ENCODE results near the gene ELAVL2. TPM values are rescaled to one million over a fixed set of nuclear protein-coding genes. Genes with fewer than 3 reads are reported as not detected.
A peak's percentile ranks its signal among the peaks of the same experiment; 100 is the strongest.

The ELAVL2 gene
- polyA plus RNA-seq (2013, experiment 1 of 2), result 9.3 TPM
- polyA plus RNA-seq (2013, experiment 2 of 2), result 10.1 TPM

DNA sequence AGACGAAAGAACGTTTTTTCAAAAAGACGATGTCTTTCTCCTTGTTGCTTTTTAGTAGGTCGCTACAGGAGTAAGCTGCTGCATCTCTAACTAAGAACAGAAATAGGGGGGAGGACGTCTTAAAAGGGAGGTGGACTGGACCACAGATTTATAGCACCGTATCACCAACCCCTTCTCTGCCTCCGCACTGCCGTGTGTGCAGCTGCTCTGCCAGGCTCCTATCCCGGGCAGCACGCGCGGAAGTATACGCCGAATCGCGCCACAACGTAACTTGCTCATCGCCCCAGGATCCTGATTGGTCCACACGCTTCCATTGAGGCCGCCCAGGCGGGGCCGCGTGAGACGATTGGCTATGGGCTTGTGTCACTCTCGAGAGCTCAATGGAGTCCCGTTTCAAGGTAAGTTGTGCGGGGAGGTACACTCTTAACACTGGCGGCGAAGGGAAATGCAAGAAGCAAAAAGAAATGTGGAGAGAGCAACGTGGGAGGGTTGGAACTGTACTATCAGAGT lies at the start of gene ELAVL2:
Gene ELAVL2, minus strand, starts transcription at position 121 of the 510 bp plus-strand sequence. CDS start 64,006 bp downstream, outside the sequence.
- Histone ChIP-seq H4K91ac (ENCODE audit: low read depth, low read length, poor library complexity) (no peak within 1 kb of the TSS), H2BK120ac (ENCODE audit: low read depth, low read length) (no peak within 1 kb of the TSS), H3K9ac (ENCODE audit: low read depth, low read length, poor library complexity) (no peak within 1 kb of the TSS), H4K8ac (ENCODE audit: low read depth, low read length) (no peak within 1 kb of the TSS), H3K18ac (ENCODE audit: low read length) (no peak within 1 kb of the TSS), H3K4me2 (ENCODE audit: insufficient read depth, low read length, poor library complexity, severe bottlenecking) (peak within 1 kb of the TSS; percentile 87), H3K4ac (ENCODE audit: low read length) (no peak within 1 kb of the TSS), H3K27me3 (ENCODE audit: control insufficient read depth in 3 of 3, insufficient read depth in 3 of 3, low read depth in 1 of 3, low read length in 3 of 3) (peaks cover 12 to 39% (median 20%) of the 10 kb centered on the region in 3 experiments), H2BK15ac (ENCODE audit: low read length) (no peak within 1 kb of the TSS), H3K23ac (ENCODE audit: low read depth, low read length, poor library complexity) (no peak within 1 kb of the TSS), H3K79me1 (ENCODE audit: low read depth, low read length) (peaks cover 9% of the 10 kb centered on the region), H3K4me1 (ENCODE audit: control insufficient read depth in 2 of 2, insufficient read depth in 1 of 2, low read depth in 1 of 2, low read length in 2 of 2) (peaks cover 8 to 18% of the 10 kb centered on the region in 2 donors), H3K4me3 (ENCODE audit: low read length in 2 of 2) (peak within 1 kb of the TSS; percentile 60 to 79), H2BK5ac (ENCODE audit: low read length) (no peak within 1 kb of the TSS), H3K27ac (replicated peaks; ENCODE audit: low read length) (no peak within 1 kb of the TSS), H3K9me3 (replicated peaks in 1 of 2; ENCODE audit: control insufficient read depth in 2 of 2, insufficient read depth in 1 of 2, low read depth in 1 of 2, low read length in 2 of 2) (no peaks in the 10 kb centered on the region), H2BK12ac (ENCODE audit: low read length) (no peak within 1 kb of the TSS), H2AK5ac (ENCODE audit: low read depth, low read length) (no peak within 1 kb of the TSS), H3K36me3 (replicated peaks in 1 of 2; ENCODE audit: control insufficient read depth in 2 of 2, insufficient read depth in 2 of 2, low read length in 2 of 2) (no peaks in the 10 kb centered on the region), H2AFZ (ENCODE audit: low read length) (peak within 1 kb of the TSS; percentile 81), H3K14ac (ENCODE audit: low read length) (no peak within 1 kb of the TSS)
- WGBS, 2 donors (ENCODE audit: extremely low coverage in 2 of 2, insufficient read length in 2 of 2, insufficient replicate concordance in 1 of 2), result no CpG with 5 or more reads among the region's 30 CpGs
- DNase-seq (ENCODE audit: low spot score), result peak; percentile 98

- H4K8ac ChIP-seq (ENCODE audit: low read depth, low read length), result no peak overlapping the region
- no peak overlapping the region for H2BK5ac ChIP-seq (ENCODE audit: low read length)
- H3K79me1 ChIP-seq (ENCODE audit: low read depth, low read length), result no peaks in the 10 kb centered on the region
- H3K9ac ChIP-seq (ENCODE audit: low read depth, low read length, poor library complexity), result no peak overlapping the region
- no peak for DNase-seq (ENCODE audit: low spot score)
- H3K27me3 ChIP-seq (ENCODE audit: control insufficient read depth in 3 of 3, insufficient read depth in 3 of 3, low read depth in 1 of 3, low read length in 3 of 3), result no peaks in the 10 kb centered on the region
- no peak overlapping the region for H3K23ac ChIP-seq (ENCODE audit: low read depth, low read length, poor library complexity)
- no peak overlapping the region for H3K18ac ChIP-seq (ENCODE audit: low read length)
- no peak overlapping the region for H3K4ac ChIP-seq (ENCODE audit: low read length)
- no peak overlapping the region for H2AFZ ChIP-seq (ENCODE audit: low read length)
- H3K36me3 ChIP-seq (replicated peaks in 1 of 2; ENCODE audit: control insufficient read depth in 2 of 2, insufficient read depth in 2 of 2, low read length in 2 of 2), result no peaks in the 10 kb centered on the region
- H3K4me1 ChIP-seq (ENCODE audit: control insufficient read depth in 2 of 2, insufficient read depth in 1 of 2, low read depth in 1 of 2, low read length in 2 of 2), result no peaks in the 10 kb centered on the region
- no peak overlapping the region for H4K91ac ChIP-seq (ENCODE audit: low read depth, low read length, poor library complexity)
- H3K9me3 ChIP-seq (replicated peaks in 1 of 2; ENCODE audit: control insufficient read depth in 2 of 2, insufficient read depth in 1 of 2, low read depth in 1 of 2, low read length in 2 of 2), result no peaks in the 10 kb centered on the region
- H2BK12ac ChIP-seq (ENCODE audit: low read length), result no peak overlapping the region
- no peak overlapping the region for H2AK5ac ChIP-seq (ENCODE audit: low read depth, low read length)
- H3K4me3 ChIP-seq (ENCODE audit: low read length in 2 of 2), result no peak overlapping the region
- no peak overlapping the region for H3K14ac ChIP-seq (ENCODE audit: low read length)
- no peak overlapping the region for H2BK120ac ChIP-seq (ENCODE audit: low read depth, low read length)
- H3K4me2 ChIP-seq (ENCODE audit: insufficient read depth, low read length, poor library complexity, severe bottlenecking), result no peak overlapping the region
- H2BK15ac ChIP-seq (ENCODE audit: low read length), result no peak overlapping the region
- H3K27ac ChIP-seq (replicated peaks; ENCODE audit: low read length), result no peak overlapping the region
- no CpG with 5 or more reads among the region's 3 CpGs for WGBS, 2 donors (ENCODE audit: extremely low coverage in 2 of 2, insufficient read length in 2 of 2, insufficient replicate concordance in 1 of 2)
Measured at GRCh38 chr9:23858234-23858633, 32.2 kb upstream of the ELAVL2 start.

GRCh38 chr9:23855873-23856604 lies 30.0 kb upstream of the ELAVL2 start:
- Histone ChIP-seq H2BK5ac (ENCODE audit: low read length) (no peak overlapping the region), H3K18ac (ENCODE audit: low read length) (no peak overlapping the region), H4K91ac (ENCODE audit: low read depth, low read length, poor library complexity) (no peak overlapping the region), H3K27ac (replicated peaks; ENCODE audit: low read length) (no peak overlapping the region), H3K4me3 (ENCODE audit: low read length in 2 of 2) (no peak overlapping the region), H3K14ac (ENCODE audit: low read length) (no peak overlapping the region), H3K4me2 (ENCODE audit: insufficient read depth, low read length, poor library complexity, severe bottlenecking) (no peak overlapping the region), H2BK12ac (ENCODE audit: low read length) (no peak overlapping the region), H3K9ac (ENCODE audit: low read depth, low read length, poor library complexity) (no peak overlapping the region), H2BK15ac (ENCODE audit: low read length) (no peak overlapping the region), H3K79me1 (ENCODE audit: low read depth, low read length) (no peaks in the 10 kb centered on the region), H3K4ac (ENCODE audit: low read length) (no peak overlapping the region), H3K9me3 (replicated peaks in 1 of 2; ENCODE audit: control insufficient read depth in 2 of 2, insufficient read depth in 1 of 2, low read depth in 1 of 2, low read length in 2 of 2) (no peaks in the 10 kb centered on the region), H2AK5ac (ENCODE audit: low read depth, low read length) (no peak overlapping the region), H3K36me3 (replicated peaks in 1 of 2; ENCODE audit: control insufficient read depth in 2 of 2, insufficient read depth in 2 of 2, low read length in 2 of 2) (no peaks in the 10 kb centered on the region), H3K23ac (ENCODE audit: low read depth, low read length, poor library complexity) (no peak overlapping the region), H3K4me1 (ENCODE audit: control insufficient read depth in 2 of 2, insufficient read depth in 1 of 2, low read depth in 1 of 2, low read length in 2 of 2) (no peaks in the 10 kb centered on the region), H2AFZ (ENCODE audit: low read length) (no peak overlapping the region), H2BK120ac (ENCODE audit: low read depth, low read length) (no peak overlapping the region), H3K27me3 (ENCODE audit: control insufficient read depth in 3 of 3, insufficient read depth in 3 of 3, low read depth in 1 of 3, low read length in 3 of 3) (peaks cover 0 to 7% (median 0%) of the 10 kb centered on the region in 3 experiments), H4K8ac (ENCODE audit: low read depth, low read length) (no peak overlapping the region)
- no peak for DNase-seq (ENCODE audit: low spot score)
- no CpG with 5 or more reads among the region's 5 CpGs for WGBS, 2 donors (ENCODE audit: extremely low coverage in 2 of 2, insufficient read length in 2 of 2, insufficient replicate concordance in 1 of 2)
